HepG2 (cell line): ENCODE data around the gene ITGB2. TPM values are rescaled to one million over a fixed set of nuclear protein-coding genes. Genes with fewer than 3 reads are reported as not detected.

Experiments used
- DR1 ChIP-seq: sonication (generic); formaldehyde crosslinking; IDR thresholded peaks from 2 replicates; pipeline ENCODE4 v1.8.0; 2021; ENCODE audit warnings: mild to moderate bottlenecking, missing genetic modification reagents, inconsistent platforms
- ESRRA ChIP-seq: sonication (generic); formaldehyde crosslinking; IDR thresholded peaks from 2 replicates; pipeline ENCODE4 v1.5.1; 2020; ENCODE audit warnings: mild to moderate bottlenecking, low read depth, missing genetic modification reagents
- FOXP1 ChIP-seq, 2 experiments: fragments of 450-650 bp in 1 of 2; IDR thresholded peaks; 2 replicates each; pipeline ENCODE4 v1.6.1; 2017 to 2018; ENCODE audit warnings: antibody characterized with exemption in 1 of 2
- SAP130 ChIP-seq: IDR thresholded peaks from 2 replicates; pipeline ENCODE4 v1.6.1; 2016; ENCODE audit warnings: low read depth
- ZNF317 ChIP-seq: sonication (generic); formaldehyde crosslinking; IDR thresholded peaks from 2 replicates; pipeline ENCODE4 v1.5.0; 2020; ENCODE audit warnings: mild to moderate bottlenecking, missing genetic modification reagents
- polyA plus RNA-seq, 8 experiments: library from polyadenylated mRNA; depleted of rRNA in 3 of 8; stranded (reverse) in 7 of 8; unstranded in 1 of 8; fragments of >200 nt; fragmentation: Illumina TruSeq in 4 of 8; extraction: Trizol in 4 of 8; gene quantifications; 2 replicates each; pipeline versions ENCODE4 v1.2.1 to v1.2.3, GENCODE V29; 2011 to 2016; ENCODE audit warnings: low read depth in 4 of 8, missing spikeins in 1 of 8, mixed read lengths in 1 of 8; ENCODE audit not compliant: insufficient read depth in 1 of 8
- total RNA-seq, 5 experiments: library from RNA; depleted of rRNA; stranded (reverse); fragments of >200 nt; fragmentation: Illumina TruSeq; extraction: Trizol; gene quantifications; 2 replicates each; pipeline ENCODE4 v1.2.3, GENCODE V29; 2016; ENCODE audit warnings: low read depth in 1 of 5
- TF ChIP-seq, protein P1 (sequence below): sonication (generic); formaldehyde crosslinking; IDR thresholded peaks from 2 replicates; pipeline ENCODE4 v1.5.0; 2020; ENCODE audit warnings: mild to moderate bottlenecking, missing genetic modification reagents, borderline replicate concordance
- TF ChIP-seq, protein P2 (sequence below): sonication (generic); formaldehyde crosslinking; IDR thresholded peaks from 2 replicates; pipeline ENCODE4 v1.5.1; 2020; ENCODE audit warnings: mild to moderate bottlenecking, missing genetic modification reagents, moderate library complexity

Gene ITGB2
- total and polyA plus RNA-seq, 2 of the 13 experiments (the other 11 are each of a cell fraction or from before 2014, with no cell fraction given): 4.2 to 18.0 TPM

DNA sequence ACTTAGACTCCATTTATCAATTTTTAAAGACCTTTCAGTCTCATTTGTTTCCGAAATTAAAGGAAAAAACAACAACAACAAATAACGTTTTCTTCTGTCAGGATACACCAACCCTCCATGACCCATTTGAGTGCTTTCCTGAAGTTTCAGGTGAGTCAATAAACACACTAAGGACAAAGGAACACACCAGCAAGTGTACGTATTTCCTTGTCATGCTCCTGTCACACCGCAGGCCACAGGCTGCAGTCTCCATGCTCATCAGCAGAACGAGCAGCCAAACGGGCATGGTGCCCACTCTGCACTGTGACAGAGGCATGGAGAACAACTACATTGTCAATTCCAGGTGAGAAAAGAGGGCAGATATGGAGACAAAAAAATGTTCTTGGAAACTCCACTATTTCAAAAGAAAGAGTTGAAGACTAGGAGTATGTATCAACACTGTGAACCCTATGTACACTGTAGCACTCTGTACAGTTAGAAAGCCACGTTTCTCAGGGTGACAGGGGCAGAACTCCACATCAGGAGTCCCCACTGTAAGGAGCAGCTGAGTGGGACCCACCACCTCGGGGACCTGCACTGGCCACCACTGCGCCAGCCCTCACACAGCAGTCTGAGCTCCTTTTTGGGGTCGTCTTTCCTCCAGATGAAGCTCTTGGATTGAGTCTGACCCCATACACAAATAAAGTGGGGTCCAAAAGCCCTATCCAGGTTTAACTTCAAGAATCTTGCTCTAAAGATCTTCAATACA lies 49.8 kb downstream of the ITGB2 start (continued):
- TF ChIP-seq, protein P1, sequence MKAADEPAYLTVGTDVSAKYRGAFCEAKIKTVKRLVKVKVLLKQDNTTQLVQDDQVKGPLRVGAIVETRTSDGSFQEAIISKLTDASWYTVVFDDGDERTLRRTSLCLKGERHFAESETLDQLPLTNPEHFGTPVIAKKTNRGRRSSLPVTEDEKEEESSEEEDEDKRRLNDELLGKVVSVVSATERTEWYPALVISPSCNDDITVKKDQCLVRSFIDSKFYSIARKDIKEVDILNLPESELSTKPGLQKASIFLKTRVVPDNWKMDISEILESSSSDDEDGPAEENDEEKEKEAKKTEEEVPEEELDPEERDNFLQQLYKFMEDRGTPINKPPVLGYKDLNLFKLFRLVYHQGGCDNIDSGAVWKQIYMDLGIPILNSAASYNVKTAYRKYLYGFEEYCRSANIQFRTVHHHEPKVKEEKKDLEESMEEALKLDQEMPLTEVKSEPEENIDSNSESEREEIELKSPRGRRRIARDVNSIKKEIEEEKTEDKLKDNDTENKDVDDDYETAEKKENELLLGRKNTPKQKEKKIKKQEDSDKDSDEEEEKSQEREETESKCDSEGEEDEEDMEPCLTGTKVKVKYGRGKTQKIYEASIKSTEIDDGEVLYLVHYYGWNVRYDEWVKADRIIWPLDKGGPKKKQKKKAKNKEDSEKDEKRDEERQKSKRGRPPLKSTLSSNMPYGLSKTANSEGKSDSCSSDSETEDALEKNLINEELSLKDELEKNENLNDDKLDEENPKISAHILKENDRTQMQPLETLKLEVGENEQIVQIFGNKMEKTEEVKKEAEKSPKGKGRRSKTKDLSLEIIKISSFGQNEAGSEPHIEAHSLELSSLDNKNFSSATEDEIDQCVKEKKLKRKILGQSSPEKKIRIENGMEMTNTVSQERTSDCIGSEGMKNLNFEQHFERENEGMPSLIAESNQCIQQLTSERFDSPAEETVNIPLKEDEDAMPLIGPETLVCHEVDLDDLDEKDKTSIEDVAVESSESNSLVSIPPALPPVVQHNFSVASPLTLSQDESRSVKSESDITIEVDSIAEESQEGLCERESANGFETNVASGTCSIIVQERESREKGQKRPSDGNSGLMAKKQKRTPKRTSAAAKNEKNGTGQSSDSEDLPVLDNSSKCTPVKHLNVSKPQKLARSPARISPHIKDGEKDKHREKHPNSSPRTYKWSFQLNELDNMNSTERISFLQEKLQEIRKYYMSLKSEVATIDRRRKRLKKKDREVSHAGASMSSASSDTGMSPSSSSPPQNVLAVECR (CRISPR knock-in tag): 0 out of 2 replicates have a peak, but pooled peaks have one; percentile 14
- no peak for TF ChIP-seq FOXP1 (IDR thresholded peaks at IDR 0.05)
- peak; percentile 28; the same call in 1 of the 2 replicates for TF ChIP-seq FOXP1 (CRISPR knock-in tag; IDR thresholded peaks at IDR 0.05)
- TF ChIP-seq ZNF317 (CRISPR knock-in tag): peak; percentile 23; the same call in 1 of the 2 replicates
- peak; percentile 74 for TF ChIP-seq SAP130 (CRISPR knock-in tag)
- no peak for TF ChIP-seq DR1 (CRISPR knock-in tag)
- TF ChIP-seq ESRRA (CRISPR knock-in tag): no peak
- TF ChIP-seq, protein P2, sequence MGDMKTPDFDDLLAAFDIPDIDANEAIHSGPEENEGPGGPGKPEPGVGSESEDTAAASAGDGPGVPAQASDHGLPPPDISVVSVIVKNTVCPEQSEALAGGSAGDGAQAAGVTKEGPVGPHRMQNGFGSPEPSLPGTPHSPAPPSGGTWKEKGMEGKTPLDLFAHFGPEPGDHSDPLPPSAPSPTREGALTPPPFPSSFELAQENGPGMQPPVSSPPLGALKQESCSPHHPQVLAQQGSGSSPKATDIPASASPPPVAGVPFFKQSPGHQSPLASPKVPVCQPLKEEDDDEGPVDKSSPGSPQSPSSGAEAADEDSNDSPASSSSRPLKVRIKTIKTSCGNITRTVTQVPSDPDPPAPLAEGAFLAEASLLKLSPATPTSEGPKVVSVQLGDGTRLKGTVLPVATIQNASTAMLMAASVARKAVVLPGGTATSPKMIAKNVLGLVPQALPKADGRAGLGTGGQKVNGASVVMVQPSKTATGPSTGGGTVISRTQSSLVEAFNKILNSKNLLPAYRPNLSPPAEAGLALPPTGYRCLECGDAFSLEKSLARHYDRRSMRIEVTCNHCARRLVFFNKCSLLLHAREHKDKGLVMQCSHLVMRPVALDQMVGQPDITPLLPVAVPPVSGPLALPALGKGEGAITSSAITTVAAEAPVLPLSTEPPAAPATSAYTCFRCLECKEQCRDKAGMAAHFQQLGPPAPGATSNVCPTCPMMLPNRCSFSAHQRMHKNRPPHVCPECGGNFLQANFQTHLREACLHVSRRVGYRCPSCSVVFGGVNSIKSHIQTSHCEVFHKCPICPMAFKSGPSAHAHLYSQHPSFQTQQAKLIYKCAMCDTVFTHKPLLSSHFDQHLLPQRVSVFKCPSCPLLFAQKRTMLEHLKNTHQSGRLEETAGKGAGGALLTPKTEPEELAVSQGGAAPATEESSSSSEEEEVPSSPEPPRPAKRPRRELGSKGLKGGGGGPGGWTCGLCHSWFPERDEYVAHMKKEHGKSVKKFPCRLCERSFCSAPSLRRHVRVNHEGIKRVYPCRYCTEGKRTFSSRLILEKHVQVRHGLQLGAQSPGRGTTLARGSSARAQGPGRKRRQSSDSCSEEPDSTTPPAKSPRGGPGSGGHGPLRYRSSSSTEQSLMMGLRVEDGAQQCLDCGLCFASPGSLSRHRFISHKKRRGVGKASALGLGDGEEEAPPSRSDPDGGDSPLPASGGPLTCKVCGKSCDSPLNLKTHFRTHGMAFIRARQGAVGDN (CRISPR knock-in tag): peak; percentile 22; the same call in 1 of the 2 replicates
